ENCODE data around the gene LIN28B. TPM values are rescaled to one million over a fixed set of nuclear protein-coding genes. Genes with fewer than 3 reads are reported as not detected.

LIN28B gene
- total RNA-seq, 1 donor from 2014 or later = not detected

GRCh38 chr6:105014954-105015353 is 58.0 kb downstream of the LIN28B start:
- no peak overlapping the region for H3K27ac ChIP-seq
- no peak for TF ChIP-seq CTCF (IDR thresholded peaks at IDR 0.05)
- no peak for DNase-seq (ENCODE audit: low spot score in 2 of 2)
- H3K4me1 ChIP-seq = no peaks in the 10 kb centered on the region
- no peaks in the 10 kb centered on the region for H3K9me3 ChIP-seq
- H3K27me3 ChIP-seq = no peaks in the 10 kb centered on the region
- H3K4me3 ChIP-seq = no peak overlapping the region
- intact Hi-C loops (cut with DNase I) = no loop called here
- no peaks in the 10 kb centered on the region for H3K36me3 ChIP-seq

GRCh38 chr6:105015482-105015881 is 58.6 kb downstream of the LIN28B start:
- TF ChIP-seq CTCF (IDR thresholded peaks at IDR 0.05) = no peak
- intact Hi-C loops (cut with DNase I) = no loop called here

GRCh38 chr6:105019285-105019684 is 62.4 kb downstream of the LIN28B start:
- no peaks in the 10 kb centered on the region for H3K36me3 ChIP-seq
- intact Hi-C loops (cut with DNase I) = no loop called here
- no peak overlapping the region for H3K27ac ChIP-seq
- H3K4me3 ChIP-seq = no peak overlapping the region
- H3K9me3 ChIP-seq = no peaks in the 10 kb centered on the region
- no peak for DNase-seq (ENCODE audit: low spot score in 2 of 2)
- no peaks in the 10 kb centered on the region for H3K27me3 ChIP-seq
- TF ChIP-seq CTCF (IDR thresholded peaks at IDR 0.05) = no peak
- H3K4me1 ChIP-seq = no peaks in the 10 kb centered on the region

More at GRCh38 chr6:105015482-105015881, 58.6 kb downstream of the LIN28B start:
- no peak overlapping the region for H3K27ac ChIP-seq
- no peaks in the 10 kb centered on the region for H3K9me3 ChIP-seq
- no peaks in the 10 kb centered on the region for H3K36me3 ChIP-seq
- no peak overlapping the region for H3K4me3 ChIP-seq
- no peaks in the 10 kb centered on the region for H3K4me1 ChIP-seq
- H3K27me3 ChIP-seq = no peaks in the 10 kb centered on the region
- no peak for DNase-seq (ENCODE audit: low spot score in 2 of 2)

- H3K9me3 ChIP-seq = no peaks in the 10 kb centered on the region
- intact Hi-C loops (cut with DNase I) = no loop called here
- H3K27me3 ChIP-seq = no peaks in the 10 kb centered on the region
- H3K27ac ChIP-seq = no peak overlapping the region
- H3K4me1 ChIP-seq = no peaks in the 10 kb centered on the region
- H3K4me3 ChIP-seq = no peak overlapping the region
- TF ChIP-seq CTCF (IDR thresholded peaks at IDR 0.05) = no peak
- DNase-seq (ENCODE audit: low spot score in 2 of 2) = no peak
- H3K36me3 ChIP-seq = no peaks in the 10 kb centered on the region
Observed at GRCh38 chr6:105021399-105021798, 64.5 kb downstream of the LIN28B start.

GRCh38 chr6:105022416-105022815 is 65.5 kb downstream of the LIN28B start:
- Histone ChIP-seq H3K4me3 (no peak overlapping the region), H3K27ac (no peak overlapping the region), H3K4me1 (no peaks in the 10 kb centered on the region), H3K27me3 (no peaks in the 10 kb centered on the region), H3K9me3 (no peaks in the 10 kb centered on the region), H3K36me3 (no peaks in the 10 kb centered on the region)
- TF ChIP-seq CTCF (IDR thresholded peaks at IDR 0.05) = no peak
- intact Hi-C loops (cut with DNase I) = no loop called here
- no peak for DNase-seq (ENCODE audit: low spot score in 2 of 2)

- DNase-seq (ENCODE audit: low spot score in 2 of 2) = no peak
- no peak overlapping the region for H3K4me3 ChIP-seq
- no peak for TF ChIP-seq CTCF (IDR thresholded peaks at IDR 0.05)
- intact Hi-C loops (cut with DNase I) = no loop called here
- H3K9me3 ChIP-seq = no peaks in the 10 kb centered on the region
- no peaks in the 10 kb centered on the region for H3K4me1 ChIP-seq
- no peak overlapping the region for H3K27ac ChIP-seq
- H3K27me3 ChIP-seq = no peaks in the 10 kb centered on the region
- no peaks in the 10 kb centered on the region for H3K36me3 ChIP-seq
Observed at GRCh38 chr6:105024803-105025202, 67.9 kb downstream of the LIN28B start.
